Smooth muscle cell (in vitro differentiated cells): ENCODE measurements around the gene KRTAP5-6. TPM values are rescaled to one million over a fixed set of nuclear protein-coding genes. Genes with fewer than 3 reads are reported as not detected.

Experiments
- DNase-seq: peaks from one replicate; lab custom pipeline; 2025; ENCODE audit not compliant: unreplicated experiment; lab: John Stamatoyannopoulos, UW
- H2AFZ ChIP-seq: fragments of 200-600 bp; sonication (generic); 2 replicates; pipeline ENCODE4 v1.6.0; 2016; ENCODE audit warnings: antibody characterized with exemption, low read depth, mild to moderate bottlenecking
- H3F3A ChIP-seq: fragments of 200-600 bp; sonication (generic); 2 replicates; pipeline ENCODE4 v1.6.0; 2017; ENCODE audit warnings: antibody characterized with exemption, low read depth
- H3K27ac ChIP-seq: fragments of 200-600 bp; sonication (generic); 2 replicates; pipeline ENCODE4 v1.5.1; 2016; ENCODE audit warnings: low read depth, mild to moderate bottlenecking
- H3K27me3 ChIP-seq: fragments of 200-600 bp; sonication (generic); 2 replicates; pipeline ENCODE4 v1.6.1; 2016; ENCODE audit warnings: low read depth, mild to moderate bottlenecking
- H3K36me3 ChIP-seq: fragments of 200-600 bp; sonication (generic); 2 replicates; pipeline ENCODE4 v1.5.1; 2016; ENCODE audit warnings: low read depth
- H3K4me1 ChIP-seq: fragments of 200-600 bp; sonication (generic); 2 replicates; pipeline ENCODE4 v1.5.1; 2016; ENCODE audit warnings: low read depth
- H3K4me2 ChIP-seq: fragments of 200-600 bp; sonication (generic); 2 replicates; pipeline ENCODE4 v1.6.0; 2016; ENCODE audit warnings: mild to moderate bottlenecking
- H3K4me3 ChIP-seq: fragments of 200-600 bp; sonication (generic); 2 replicates; pipeline ENCODE4 v1.5.1; 2016; ENCODE audit warnings: mild to moderate bottlenecking
- H3K79me2 ChIP-seq: fragments of 200-600 bp; sonication (generic); 2 replicates; pipeline ENCODE4 v1.6.0; 2016; ENCODE audit warnings: low read depth, mild to moderate bottlenecking
- H3K9ac ChIP-seq: fragments of 200-600 bp; sonication (generic); 2 replicates; pipeline ENCODE4 v1.6.0; 2016; ENCODE audit warnings: low read depth
- H3K9me3 ChIP-seq: fragments of 200-600 bp; sonication (generic); replicated peaks from 2 replicates; pipeline ENCODE4 v1.5.1; 2016; ENCODE audit warnings: low read depth
- H4K20me1 ChIP-seq: fragments of 200-600 bp; sonication (generic); 2 replicates; pipeline ENCODE4 v1.6.0; 2016; ENCODE audit warnings: low read depth
- CTCF ChIP-seq: fragments of 200-600 bp; sonication (generic); IDR thresholded peaks from 2 replicates; pipeline ENCODE4 v1.5.1; 2017; ENCODE audit warnings: borderline replicate concordance, mild to moderate bottlenecking, antibody characterized with exemption; ENCODE audit not compliant: insufficient read depth, poor library complexity, severe bottlenecking
- WGBS: methylation state at CpG from one replicate; pipeline ENCODE4 v1.1.7; 2016; ENCODE audit warnings: low lambda C conversion rate; 5-methylcytosine and 5-hydroxymethylcytosine counted together
- polyA plus RNA-seq: library from polyadenylated mRNA; unstranded; fragments of >200 nt; fragmentation: Nextera tagmentation; extraction: Ambion mirVana; gene quantifications from 2 replicates; pipeline ENCODE4 v1.2.1, GENCODE V29; 2016
- total RNA-seq: library from RNA; depleted of rRNA; stranded (reverse); fragments of >200 nt; gene quantifications from 2 replicates; pipeline ENCODE4 v1.2.3, GENCODE V29; 2014

KRTAP5-6 gene
- total and polyA plus RNA-seq, 2 experiments from 2014 or later: not detected

GRCh38 chr11:1744891-1745700 is 48.1 kb downstream of the KRTAP5-6 start:
- Histone ChIP-seq H3K36me3 (no peaks in the 10 kb centered on the region), H2AFZ (no peak overlapping the region), H3K4me2 (no peak overlapping the region), H3K9me3 (no peaks in the 10 kb centered on the region), H3K9ac (no peak overlapping the region), H3K79me2 (no peaks in the 10 kb centered on the region), H4K20me1 (peaks cover 38% of the 10 kb centered on the region), H3K4me1 (peaks cover 10% of the 10 kb centered on the region), H3K27me3 (no peaks in the 10 kb centered on the region), H3F3A (peaks cover 8% of the 10 kb centered on the region), H3K4me3 (no peak overlapping the region), H3K27ac (no peak overlapping the region)
- DNase-seq: no peak
- TF ChIP-seq CTCF: no peak
- 93% methylated on average over 18 of the region's 18 CpGs for WGBS

GRCh38 chr11:1745701-1746320 is 48.8 kb downstream of the KRTAP5-6 start:
- no peaks in the 10 kb centered on the region for H3K27me3 ChIP-seq
- no peak for DNase-seq
- H3F3A ChIP-seq: peaks cover 8% of the 10 kb centered on the region
- H3K9me3 ChIP-seq: no peaks in the 10 kb centered on the region
- no peak overlapping the region for H3K9ac ChIP-seq
- H3K79me2 ChIP-seq: no peaks in the 10 kb centered on the region
- no peak overlapping the region for H3K27ac ChIP-seq
- no peaks in the 10 kb centered on the region for H3K36me3 ChIP-seq
- 87% methylated on average over 14 of the region's 14 CpGs for WGBS
- H3K4me1 ChIP-seq: peaks cover 15% of the 10 kb centered on the region
- TF ChIP-seq CTCF: no peak
- no peak overlapping the region for H2AFZ ChIP-seq
- no peak overlapping the region for H3K4me2 ChIP-seq
- peaks cover 38% of the 10 kb centered on the region for H4K20me1 ChIP-seq
- no peak overlapping the region for H3K4me3 ChIP-seq

- Histone ChIP-seq H2AFZ (no peak overlapping the region), H3K27ac (no peak overlapping the region), H3K4me3 (no peak overlapping the region), H3F3A (peaks cover 8% of the 10 kb centered on the region), H3K79me2 (no peaks in the 10 kb centered on the region), H3K27me3 (no peaks in the 10 kb centered on the region), H4K20me1 (peaks cover 38% of the 10 kb centered on the region), H3K9ac (no peak overlapping the region), H3K36me3 (no peaks in the 10 kb centered on the region), H3K4me1 (peaks cover 15% of the 10 kb centered on the region), H3K9me3 (no peaks in the 10 kb centered on the region), H3K4me2 (no peak overlapping the region)
- DNase-seq: no peak
- WGBS: 96% methylated on average over 22 of the region's 22 CpGs
- TF ChIP-seq CTCF: no peak
Measured at GRCh38 chr11:1746511-1746931, 49.5 kb downstream of the KRTAP5-6 start.
